Epithelial cell of esophagus (primary cell): ENCODE measurements around the gene LPCAT4.

Source experiments
- DNase-seq: peaks from one replicate; pipeline ENCODE4 v3.0.0; 2010; ENCODE audit warnings: low read depth
- H3K4me3 ChIP-seq: 2 replicates; pipeline ENCODE4 v1.5.1; 2011; ENCODE audit warnings: mild to moderate bottlenecking, low read length, control low read depth
- TF ChIP-seq, protein P1 (sequence below): IDR thresholded peaks from 2 replicates; pipeline ENCODE4 v1.5.1; 2011; ENCODE audit warnings: low read depth, mild to moderate bottlenecking, low read length, control low read depth, inconsistent platforms; ENCODE audit not compliant: insufficient read depth; ENCODE audit errors: missing control alignments

The LPCAT4 gene

DNA sequence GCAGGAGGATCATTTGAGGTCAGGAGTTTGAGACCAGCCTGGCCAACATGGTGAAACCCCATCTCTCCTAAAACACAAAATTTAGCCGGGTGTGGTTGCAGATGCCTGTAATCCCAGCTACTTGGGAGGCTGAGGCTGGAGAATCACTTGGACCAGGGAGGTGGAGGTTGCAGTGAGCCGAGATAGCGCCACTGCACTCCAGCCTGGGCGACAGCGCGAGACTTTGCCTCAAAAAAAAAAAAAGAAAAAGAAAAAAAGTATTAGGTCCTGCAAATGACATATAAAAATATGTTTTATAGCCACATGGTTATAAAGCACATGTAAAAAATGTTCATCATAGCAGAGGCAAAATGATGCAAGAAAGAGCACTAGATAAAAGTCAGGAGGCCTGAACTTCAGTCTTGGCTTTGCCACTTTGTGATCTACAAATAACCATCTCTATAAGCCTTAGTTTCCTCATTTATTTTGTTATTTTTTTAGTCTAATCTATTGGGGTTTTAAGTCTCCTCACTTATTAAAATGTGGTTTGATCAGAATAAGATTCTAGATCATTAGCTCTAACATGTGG is 34.4 kb downstream of the LPCAT4 start:
- TF ChIP-seq, protein P1, sequence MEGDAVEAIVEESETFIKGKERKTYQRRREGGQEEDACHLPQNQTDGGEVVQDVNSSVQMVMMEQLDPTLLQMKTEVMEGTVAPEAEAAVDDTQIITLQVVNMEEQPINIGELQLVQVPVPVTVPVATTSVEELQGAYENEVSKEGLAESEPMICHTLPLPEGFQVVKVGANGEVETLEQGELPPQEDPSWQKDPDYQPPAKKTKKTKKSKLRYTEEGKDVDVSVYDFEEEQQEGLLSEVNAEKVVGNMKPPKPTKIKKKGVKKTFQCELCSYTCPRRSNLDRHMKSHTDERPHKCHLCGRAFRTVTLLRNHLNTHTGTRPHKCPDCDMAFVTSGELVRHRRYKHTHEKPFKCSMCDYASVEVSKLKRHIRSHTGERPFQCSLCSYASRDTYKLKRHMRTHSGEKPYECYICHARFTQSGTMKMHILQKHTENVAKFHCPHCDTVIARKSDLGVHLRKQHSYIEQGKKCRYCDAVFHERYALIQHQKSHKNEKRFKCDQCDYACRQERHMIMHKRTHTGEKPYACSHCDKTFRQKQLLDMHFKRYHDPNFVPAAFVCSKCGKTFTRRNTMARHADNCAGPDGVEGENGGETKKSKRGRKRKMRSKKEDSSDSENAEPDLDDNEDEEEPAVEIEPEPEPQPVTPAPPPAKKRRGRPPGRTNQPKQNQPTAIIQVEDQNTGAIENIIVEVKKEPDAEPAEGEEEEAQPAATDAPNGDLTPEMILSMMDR = no peak
- no peak for DNase-seq
- no peak overlapping the region for H3K4me3 ChIP-seq

DNA sequence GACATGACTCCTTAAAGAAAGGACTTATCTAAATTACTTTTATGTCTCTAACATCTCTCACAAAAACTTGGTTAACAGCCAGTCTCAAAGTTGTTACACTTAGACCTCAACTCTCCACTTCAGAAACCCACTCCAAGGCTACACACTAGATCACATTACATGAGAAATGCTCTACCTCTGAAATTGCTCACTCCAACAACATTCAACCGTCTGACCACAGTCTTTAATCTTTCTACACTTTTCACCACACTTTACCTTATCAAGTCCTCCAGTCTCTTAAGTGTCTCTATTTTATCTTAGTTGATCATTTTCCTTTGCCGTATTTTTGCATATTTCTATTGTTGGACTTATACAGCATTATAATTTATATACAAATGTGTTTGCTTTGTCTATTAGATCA is 35.2 kb downstream of the LPCAT4 start:
- no peak for DNase-seq
- H3K4me3 ChIP-seq = no peak overlapping the region
- TF ChIP-seq, protein P1 = no peak

GRCh38 chr15:34330279-34330678 is 36.7 kb downstream of the LPCAT4 start:
- DNase-seq = no peak
- TF ChIP-seq, protein P1 = no peak
- H3K4me3 ChIP-seq = no peak overlapping the region

GRCh38 chr15:34329006-34329405 is 38.0 kb downstream of the LPCAT4 start:
- H3K4me3 ChIP-seq = no peak overlapping the region
- TF ChIP-seq, protein P1 = no peak
- no peak for DNase-seq

- H3K4me3 ChIP-seq = no peak overlapping the region
- TF ChIP-seq, protein P1 = no peak
Observed at GRCh38 chr15:34327906-34328305, 39.1 kb downstream of the LPCAT4 start.

GRCh38 chr15:34325368-34325767 is 41.6 kb downstream of the LPCAT4 start:
- DNase-seq = no peak
- no peak overlapping the region for H3K4me3 ChIP-seq
- TF ChIP-seq, protein P1 = no peak

More at GRCh38 chr15:34327906-34328305, 39.1 kb downstream of the LPCAT4 start:
- DNase-seq = no peak

DNA sequence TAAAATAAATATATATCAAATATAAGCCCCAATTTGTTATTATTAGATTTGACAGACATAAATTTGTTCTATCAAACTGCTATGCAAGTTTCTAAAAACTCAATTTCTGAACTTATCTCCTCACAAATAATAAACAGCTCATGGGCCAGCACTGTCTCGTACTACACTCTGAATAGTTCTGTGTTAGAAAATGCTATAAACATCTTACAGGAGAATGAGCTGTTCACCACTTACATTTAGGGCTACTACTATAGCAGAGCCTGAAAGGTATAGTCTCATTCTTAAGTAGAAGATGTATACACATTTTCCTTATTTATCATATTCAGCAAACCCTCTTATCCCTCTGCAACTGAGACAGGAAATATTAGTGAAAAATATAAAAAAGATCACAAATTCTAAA is 42.1 kb downstream of the LPCAT4 start:
- no peak overlapping the region for H3K4me3 ChIP-seq
- DNase-seq = no peak
- TF ChIP-seq, protein P1 = no peak
